Ascending aorta (tissue), 2 donors: Measurements from ENCODE around the gene P2RY8. TPM values are rescaled to one million over a fixed set of nuclear protein-coding genes. Genes with fewer than 3 reads are reported as not detected.

Experiments
- DNase-seq, 2 donors: peaks; one replicate each; pipeline ENCODE4 v3.0.0-alpha.2; 2019; ENCODE audit warnings: low spot score in 2 of 2
- H3K27ac ChIP-seq, 2 donors: fragments of 200-600 bp; sonication (generic); one replicate each; pipeline ENCODE4 v1.5.1; 2016 to 2017; ENCODE audit warnings: mild to moderate bottlenecking in 1 of 2
- H3K27me3 ChIP-seq: fragments of 200-600 bp; sonication (generic); one replicate; pipeline ENCODE4 v1.5.1; 2017
- H3K36me3 ChIP-seq, 2 donors: fragments of 200-600 bp; sonication (generic); one replicate each; pipeline ENCODE4 v1.5.1; 2016
- H3K4me1 ChIP-seq, 2 donors: fragments of 200-600 bp; sonication (generic); one replicate each; pipeline ENCODE4 v1.5.1; 2016 to 2017; ENCODE audit warnings: mild to moderate bottlenecking in 1 of 2
- H3K4me3 ChIP-seq, 2 donors: fragments of 200-600 bp; sonication (generic); one replicate each; pipeline ENCODE4 v1.5.1; 2016 to 2017; ENCODE audit warnings: mild to moderate bottlenecking in 1 of 2
- H3K9me3 ChIP-seq, 2 donors: fragments of 200-600 bp; sonication (generic); one replicate each; pipeline ENCODE4 v1.5.1; 2016
- CTCF ChIP-seq, 3 experiments: fragments of 200-600 bp in 2 of 3; fragments of 450-650 bp in 1 of 3; sonication (generic) in 2 of 3; IDR thresholded peaks; one replicate each; pipeline ENCODE4 v1.5.1; 2016 to 2019; ENCODE audit warnings: antibody characterized with exemption in 3 of 3, mild to moderate bottlenecking in 1 of 3, moderate library complexity in 1 of 3
- intact Hi-C: fragments of 100-400 bp; cut with DNase I; formaldehyde crosslinking; loops from one replicate; pipeline ENCODE4 v1.15.1; 2023
- total RNA-seq: library from RNA; depleted of rRNA; stranded (reverse); fragments of >200 nt; gene quantifications from one replicate; pipeline ENCODE4 v1.1.0, GENCODE V29; 2016

Gene P2RY8
- total RNA-seq, 1 donor from 2014 or later = 2.2 TPM

- Histone ChIP-seq H3K9me3 (peaks cover 6 to 14% of the 10 kb centered on the region in 2 donors), H3K4me1 (no peaks in the 10 kb centered on the region), H3K27me3 (no peaks in the 10 kb centered on the region), H3K4me3 (no peak overlapping the region), H3K36me3 (peaks cover 53 to 81% of the 10 kb centered on the region in 2 donors), H3K27ac (no peak overlapping the region)
- intact Hi-C loops = no loop called here
- DNase-seq = no peak
- no peak for TF ChIP-seq CTCF (IDR thresholded peaks at IDR 0.05)
Measured at GRCh38 chrX:1421433-1422134, 115.4 kb downstream of the P2RY8 start.

- no peaks in the 10 kb centered on the region for H3K4me1 ChIP-seq
- no peak overlapping the region for H3K4me3 ChIP-seq
- no peaks in the 10 kb centered on the region for H3K27me3 ChIP-seq
- peaks cover 44 to 74% of the 10 kb centered on the region in 2 donors for H3K36me3 ChIP-seq
- TF ChIP-seq CTCF (IDR thresholded peaks at IDR 0.05) = no peak
- DNase-seq = no peak
- peaks cover 6 to 14% of the 10 kb centered on the region in 2 donors for H3K9me3 ChIP-seq
- intact Hi-C loops = no loop called here
- H3K27ac ChIP-seq = no peak overlapping the region
Measured at GRCh38 chrX:1420371-1420770, 116.6 kb downstream of the P2RY8 start.

- no peak for TF ChIP-seq CTCF (IDR thresholded peaks at IDR 0.05)
- Histone ChIP-seq H3K27me3 (no peaks in the 10 kb centered on the region), H3K4me3 (no peak overlapping the region), H3K4me1 (no peaks in the 10 kb centered on the region), H3K36me3 (peaks cover 41 to 69% of the 10 kb centered on the region in 2 donors), H3K9me3 (peaks cover 6 to 14% of the 10 kb centered on the region in 2 donors), H3K27ac (no peak overlapping the region)
- intact Hi-C loops = no loop called here
- no peak for DNase-seq
Measured at GRCh38 chrX:1419545-1420355, 117.2 kb downstream of the P2RY8 start.

- no peak for TF ChIP-seq CTCF (IDR thresholded peaks at IDR 0.05)
- H3K36me3 ChIP-seq = peaks cover 46 to 75% of the 10 kb centered on the region in 2 donors
- H3K27me3 ChIP-seq = no peaks in the 10 kb centered on the region
- no peak overlapping the region for H3K4me3 ChIP-seq
- DNase-seq = no peak
- no peaks in the 10 kb centered on the region for H3K4me1 ChIP-seq
- H3K9me3 ChIP-seq = peaks cover 6 to 14% of the 10 kb centered on the region in 2 donors
- no peak overlapping the region for H3K27ac ChIP-seq
- intact Hi-C loops = no loop called here
Measured at GRCh38 chrX:1418901-1419544, 118.0 kb downstream of the P2RY8 start.

GRCh38 chrX:1417921-1418771, 118.8 kb downstream of the P2RY8 start:
- H3K36me3 ChIP-seq = peaks cover 52 to 75% of the 10 kb centered on the region in 2 donors
- no peak overlapping the region for H3K27ac ChIP-seq
- DNase-seq = no peak
- TF ChIP-seq CTCF (IDR thresholded peaks at IDR 0.05) = no peak
- no peaks in the 10 kb centered on the region for H3K4me1 ChIP-seq
- no peaks in the 10 kb centered on the region for H3K27me3 ChIP-seq
- H3K4me3 ChIP-seq = no peak overlapping the region
- H3K9me3 ChIP-seq = peaks cover 6 to 14% of the 10 kb centered on the region in 2 donors
- intact Hi-C loops = no loop called here
